ENCODE measurements around the gene MAMSTR. TPM values are rescaled to one million over a fixed set of nuclear protein-coding genes. Genes with fewer than 3 reads are reported as not detected.

Gene MAMSTR
- total and polyA plus RNA-seq, 9 of the 15 experiments (the other 6 are each of a cell fraction or from before 2014, with no cell fraction given), result 0.08 to 1.00 (median 0.40) TPM; not detected in 1

- TF ChIP-seq, protein P1, sequence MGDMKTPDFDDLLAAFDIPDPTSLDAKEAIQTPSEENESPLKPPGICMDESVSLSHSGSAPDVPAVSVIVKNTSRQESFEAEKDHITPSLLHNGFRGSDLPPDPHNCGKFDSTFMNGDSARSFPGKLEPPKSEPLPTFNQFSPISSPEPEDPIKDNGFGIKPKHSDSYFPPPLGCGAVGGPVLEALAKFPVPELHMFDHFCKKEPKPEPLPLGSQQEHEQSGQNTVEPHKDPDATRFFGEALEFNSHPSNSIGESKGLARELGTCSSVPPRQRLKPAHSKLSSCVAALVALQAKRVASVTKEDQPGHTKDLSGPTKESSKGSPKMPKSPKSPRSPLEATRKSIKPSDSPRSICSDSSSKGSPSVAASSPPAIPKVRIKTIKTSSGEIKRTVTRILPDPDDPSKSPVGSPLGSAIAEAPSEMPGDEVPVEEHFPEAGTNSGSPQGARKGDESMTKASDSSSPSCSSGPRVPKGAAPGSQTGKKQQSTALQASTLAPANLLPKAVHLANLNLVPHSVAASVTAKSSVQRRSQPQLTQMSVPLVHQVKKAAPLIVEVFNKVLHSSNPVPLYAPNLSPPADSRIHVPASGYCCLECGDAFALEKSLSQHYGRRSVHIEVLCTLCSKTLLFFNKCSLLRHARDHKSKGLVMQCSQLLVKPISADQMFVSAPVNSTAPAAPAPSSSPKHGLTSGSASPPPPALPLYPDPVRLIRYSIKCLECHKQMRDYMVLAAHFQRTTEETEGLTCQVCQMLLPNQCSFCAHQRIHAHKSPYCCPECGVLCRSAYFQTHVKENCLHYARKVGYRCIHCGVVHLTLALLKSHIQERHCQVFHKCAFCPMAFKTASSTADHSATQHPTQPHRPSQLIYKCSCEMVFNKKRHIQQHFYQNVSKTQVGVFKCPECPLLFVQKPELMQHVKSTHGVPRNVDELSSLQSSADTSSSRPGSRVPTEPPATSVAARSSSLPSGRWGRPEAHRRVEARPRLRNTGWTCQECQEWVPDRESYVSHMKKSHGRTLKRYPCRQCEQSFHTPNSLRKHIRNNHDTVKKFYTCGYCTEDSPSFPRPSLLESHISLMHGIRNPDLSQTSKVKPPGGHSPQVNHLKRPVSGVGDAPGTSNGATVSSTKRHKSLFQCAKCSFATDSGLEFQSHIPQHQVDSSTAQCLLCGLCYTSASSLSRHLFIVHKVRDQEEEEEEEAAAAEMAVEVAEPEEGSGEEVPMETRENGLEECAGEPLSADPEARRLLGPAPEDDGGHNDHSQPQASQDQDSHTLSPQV (IDR thresholded peaks at IDR 0.05), result peak; percentile 65
- TF ChIP-seq ZNF354B (CRISPR knock-in tag; IDR thresholded peaks at IDR 0.05) (0 out of 2 replicates have a peak, but pooled peaks have one; percentile 21), CHCHD3 (CRISPR knock-in tag; IDR thresholded peaks at IDR 0.05) (no peak), SIX5 (IDR thresholded peaks at IDR 0.05; ENCODE audit: borderline replicate concordance in 1 of 2, insufficient read depth in 1 of 2, low read depth in 1 of 2, low read length in 2 of 2) (peak; percentile 95), NR2C2 (CRISPR knock-in tag; IDR thresholded peaks at IDR 0.05) (no peak), NR2C2 (tag; IDR thresholded peaks at IDR 0.05) (peak; percentile 82), ZSCAN29 (IDR thresholded peaks at IDR 0.05) (no peak), SP1 (CRISPR knock-in tag; IDR thresholded peaks at IDR 0.05) (no peak), ZNF324 (CRISPR knock-in tag; IDR thresholded peaks at IDR 0.05) (no peak)
- TF ChIP-seq, protein P2, sequence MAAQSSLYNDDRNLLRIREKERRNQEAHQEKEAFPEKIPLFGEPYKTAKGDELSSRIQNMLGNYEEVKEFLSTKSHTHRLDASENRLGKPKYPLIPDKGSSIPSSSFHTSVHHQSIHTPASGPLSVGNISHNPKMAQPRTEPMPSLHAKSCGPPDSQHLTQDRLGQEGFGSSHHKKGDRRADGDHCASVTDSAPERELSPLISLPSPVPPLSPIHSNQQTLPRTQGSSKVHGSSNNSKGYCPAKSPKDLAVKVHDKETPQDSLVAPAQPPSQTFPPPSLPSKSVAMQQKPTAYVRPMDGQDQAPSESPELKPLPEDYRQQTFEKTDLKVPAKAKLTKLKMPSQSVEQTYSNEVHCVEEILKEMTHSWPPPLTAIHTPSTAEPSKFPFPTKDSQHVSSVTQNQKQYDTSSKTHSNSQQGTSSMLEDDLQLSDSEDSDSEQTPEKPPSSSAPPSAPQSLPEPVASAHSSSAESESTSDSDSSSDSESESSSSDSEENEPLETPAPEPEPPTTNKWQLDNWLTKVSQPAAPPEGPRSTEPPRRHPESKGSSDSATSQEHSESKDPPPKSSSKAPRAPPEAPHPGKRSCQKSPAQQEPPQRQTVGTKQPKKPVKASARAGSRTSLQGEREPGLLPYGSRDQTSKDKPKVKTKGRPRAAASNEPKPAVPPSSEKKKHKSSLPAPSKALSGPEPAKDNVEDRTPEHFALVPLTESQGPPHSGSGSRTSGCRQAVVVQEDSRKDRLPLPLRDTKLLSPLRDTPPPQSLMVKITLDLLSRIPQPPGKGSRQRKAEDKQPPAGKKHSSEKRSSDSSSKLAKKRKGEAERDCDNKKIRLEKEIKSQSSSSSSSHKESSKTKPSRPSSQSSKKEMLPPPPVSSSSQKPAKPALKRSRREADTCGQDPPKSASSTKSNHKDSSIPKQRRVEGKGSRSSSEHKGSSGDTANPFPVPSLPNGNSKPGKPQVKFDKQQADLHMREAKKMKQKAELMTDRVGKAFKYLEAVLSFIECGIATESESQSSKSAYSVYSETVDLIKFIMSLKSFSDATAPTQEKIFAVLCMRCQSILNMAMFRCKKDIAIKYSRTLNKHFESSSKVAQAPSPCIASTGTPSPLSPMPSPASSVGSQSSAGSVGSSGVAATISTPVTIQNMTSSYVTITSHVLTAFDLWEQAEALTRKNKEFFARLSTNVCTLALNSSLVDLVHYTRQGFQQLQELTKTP (IDR thresholded peaks at IDR 0.05; ENCODE audit: low read depth in 1 of 2, partially characterized antibody in 2 of 2), result peak; percentile 26 to 99
- TF ChIP-seq, protein P3, sequence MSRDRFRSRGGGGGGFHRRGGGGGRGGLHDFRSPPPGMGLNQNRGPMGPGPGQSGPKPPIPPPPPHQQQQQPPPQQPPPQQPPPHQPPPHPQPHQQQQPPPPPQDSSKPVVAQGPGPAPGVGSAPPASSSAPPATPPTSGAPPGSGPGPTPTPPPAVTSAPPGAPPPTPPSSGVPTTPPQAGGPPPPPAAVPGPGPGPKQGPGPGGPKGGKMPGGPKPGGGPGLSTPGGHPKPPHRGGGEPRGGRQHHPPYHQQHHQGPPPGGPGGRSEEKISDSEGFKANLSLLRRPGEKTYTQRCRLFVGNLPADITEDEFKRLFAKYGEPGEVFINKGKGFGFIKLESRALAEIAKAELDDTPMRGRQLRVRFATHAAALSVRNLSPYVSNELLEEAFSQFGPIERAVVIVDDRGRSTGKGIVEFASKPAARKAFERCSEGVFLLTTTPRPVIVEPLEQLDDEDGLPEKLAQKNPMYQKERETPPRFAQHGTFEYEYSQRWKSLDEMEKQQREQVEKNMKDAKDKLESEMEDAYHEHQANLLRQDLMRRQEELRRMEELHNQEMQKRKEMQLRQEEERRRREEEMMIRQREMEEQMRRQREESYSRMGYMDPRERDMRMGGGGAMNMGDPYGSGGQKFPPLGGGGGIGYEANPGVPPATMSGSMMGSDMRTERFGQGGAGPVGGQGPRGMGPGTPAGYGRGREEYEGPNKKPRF (IDR thresholded peaks at IDR 0.05; ENCODE audit: low read depth, low read length), result no peak
- TF ChIP-seq, protein P4, sequence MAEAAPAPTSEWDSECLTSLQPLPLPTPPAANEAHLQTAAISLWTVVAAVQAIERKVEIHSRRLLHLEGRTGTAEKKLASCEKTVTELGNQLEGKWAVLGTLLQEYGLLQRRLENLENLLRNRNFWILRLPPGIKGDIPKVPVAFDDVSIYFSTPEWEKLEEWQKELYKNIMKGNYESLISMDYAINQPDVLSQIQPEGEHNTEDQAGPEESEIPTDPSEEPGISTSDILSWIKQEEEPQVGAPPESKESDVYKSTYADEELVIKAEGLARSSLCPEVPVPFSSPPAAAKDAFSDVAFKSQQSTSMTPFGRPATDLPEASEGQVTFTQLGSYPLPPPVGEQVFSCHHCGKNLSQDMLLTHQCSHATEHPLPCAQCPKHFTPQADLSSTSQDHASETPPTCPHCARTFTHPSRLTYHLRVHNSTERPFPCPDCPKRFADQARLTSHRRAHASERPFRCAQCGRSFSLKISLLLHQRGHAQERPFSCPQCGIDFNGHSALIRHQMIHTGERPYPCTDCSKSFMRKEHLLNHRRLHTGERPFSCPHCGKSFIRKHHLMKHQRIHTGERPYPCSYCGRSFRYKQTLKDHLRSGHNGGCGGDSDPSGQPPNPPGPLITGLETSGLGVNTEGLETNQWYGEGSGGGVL (CRISPR knock-in tag; IDR thresholded peaks at IDR 0.05), result no peak
Measured at GRCh38 chr19:48724796-48725753, 5.5 kb upstream of the MAMSTR start (continued).

Data from K562 (cell line).